GM21723 (cell line): ENCODE results near the gene VEGFC.

Experiments used
- ATAC-seq: cut with Tn5 transposase; IDR thresholded peaks from one replicate; pipeline ENCODE4 v1.9.1; 2021; ENCODE audit warnings: mild to moderate bottlenecking, moderate library complexity; ENCODE audit not compliant: unreplicated experiment

Gene VEGFC

GRCh38 chr4:176708771-176709311, 83.9 kb downstream of the VEGFC start:
- ATAC-seq = no peak

DNA sequence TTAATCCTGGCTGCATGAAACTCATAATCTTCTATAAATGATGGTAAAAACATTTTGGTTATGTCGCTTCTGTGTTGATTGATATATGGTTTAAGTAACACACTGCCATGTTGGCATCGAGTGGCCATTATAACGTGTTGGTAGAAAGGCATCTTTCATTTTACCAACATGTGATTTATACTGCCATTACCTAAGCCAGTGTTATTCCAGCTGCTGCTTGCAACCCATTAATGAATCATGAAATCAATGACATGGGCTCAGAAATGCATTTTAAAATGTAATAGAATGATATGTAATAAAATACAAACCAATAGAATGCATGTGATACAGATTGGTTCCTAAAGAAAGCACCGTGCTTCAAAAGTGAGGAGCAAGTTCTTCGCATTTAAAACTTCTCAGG, 102.0 kb downstream of the VEGFC start:
- ATAC-seq = no peak

- no peak for ATAC-seq
Observed at GRCh38 chr4:176680668-176681180, 112.0 kb downstream of the VEGFC start.

DNA sequence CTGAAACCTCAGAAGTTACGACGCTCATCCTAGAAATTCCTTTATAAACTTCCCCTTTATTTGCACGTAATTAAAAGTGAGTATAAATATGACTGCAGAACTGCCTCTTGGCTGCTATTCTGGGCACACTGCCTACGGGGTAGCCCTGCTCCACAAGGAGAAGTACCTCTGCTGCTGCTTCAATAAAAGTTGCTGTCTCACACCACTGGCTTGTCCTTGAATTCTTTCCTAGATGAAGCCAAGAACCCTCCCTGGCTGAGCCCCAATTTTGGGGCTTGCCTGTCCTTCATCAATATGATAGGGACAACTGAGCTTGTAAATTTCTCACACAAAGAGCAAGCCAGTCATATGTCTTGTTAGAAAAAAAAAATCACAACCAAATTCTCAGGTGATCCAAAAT, 115.8 kb downstream of the VEGFC start:
- no peak for ATAC-seq

DNA sequence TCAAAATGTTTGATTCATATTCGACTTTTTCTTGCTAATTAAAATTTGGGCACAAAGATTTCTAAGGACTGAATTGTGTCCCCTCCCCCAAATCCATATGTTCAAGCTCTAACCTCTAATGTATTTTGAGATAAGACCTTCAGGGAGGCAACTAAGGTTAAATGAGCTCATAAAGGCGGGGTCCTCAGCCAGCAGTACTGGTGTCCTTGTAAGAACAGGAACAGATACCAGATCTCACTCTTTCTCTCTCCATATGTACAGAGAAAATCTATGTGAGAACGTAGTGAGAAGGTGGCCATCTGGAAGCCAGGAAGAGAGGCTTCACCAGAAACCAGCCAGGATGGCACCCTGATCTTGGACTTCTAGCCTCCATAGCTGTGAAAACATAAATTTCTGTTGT, 116.9 kb downstream of the VEGFC start:
- no peak for ATAC-seq

GRCh38 chr4:176671532-176671931, 121.2 kb downstream of the VEGFC start:
- ATAC-seq = no peak

DNA sequence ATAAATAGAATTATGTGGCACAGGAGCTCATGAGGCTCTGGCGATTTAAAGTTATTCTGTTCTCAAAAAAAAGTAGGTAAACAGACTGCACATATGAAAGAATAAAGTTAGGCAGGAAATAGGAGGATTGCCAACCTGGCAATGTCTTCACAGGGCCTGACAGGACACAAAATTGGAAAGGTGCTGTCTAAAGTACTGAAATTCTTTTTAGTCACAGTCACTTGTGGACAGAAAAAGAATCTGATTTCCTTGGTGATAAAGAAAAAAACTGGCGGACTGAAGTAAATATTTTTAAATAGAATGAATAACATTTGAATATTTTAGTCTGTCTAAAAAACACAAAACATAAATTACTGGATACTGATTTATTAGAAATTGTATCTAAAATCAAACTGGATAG, 124.4 kb downstream of the VEGFC start:
- no peak for ATAC-seq

- no peak for ATAC-seq
Observed at GRCh38 chr4:176664964-176665363, 127.8 kb downstream of the VEGFC start.

DNA sequence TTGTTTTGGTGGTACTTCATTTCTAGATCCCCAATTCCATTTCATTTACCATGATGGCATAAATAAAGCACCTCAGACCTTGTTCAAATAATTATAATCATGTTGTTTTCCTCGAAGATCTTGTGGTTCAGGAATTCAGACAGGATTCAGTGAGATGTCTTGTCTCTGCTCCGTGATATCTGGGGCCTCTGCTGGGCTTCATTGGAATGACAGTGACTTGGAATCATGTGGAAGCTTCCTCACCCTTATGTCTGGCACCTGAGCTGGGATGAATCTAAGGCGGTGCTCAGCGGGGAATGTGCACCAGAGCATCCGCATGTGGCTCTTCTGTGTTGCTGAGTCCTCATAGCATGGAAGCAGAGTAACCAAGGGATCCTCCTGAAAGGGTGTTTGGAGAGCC, 132.2 kb downstream of the VEGFC start:
- no peak for ATAC-seq

- ATAC-seq = no peak
Observed at GRCh38 chr4:176656108-176656507, 136.6 kb downstream of the VEGFC start.

DNA sequence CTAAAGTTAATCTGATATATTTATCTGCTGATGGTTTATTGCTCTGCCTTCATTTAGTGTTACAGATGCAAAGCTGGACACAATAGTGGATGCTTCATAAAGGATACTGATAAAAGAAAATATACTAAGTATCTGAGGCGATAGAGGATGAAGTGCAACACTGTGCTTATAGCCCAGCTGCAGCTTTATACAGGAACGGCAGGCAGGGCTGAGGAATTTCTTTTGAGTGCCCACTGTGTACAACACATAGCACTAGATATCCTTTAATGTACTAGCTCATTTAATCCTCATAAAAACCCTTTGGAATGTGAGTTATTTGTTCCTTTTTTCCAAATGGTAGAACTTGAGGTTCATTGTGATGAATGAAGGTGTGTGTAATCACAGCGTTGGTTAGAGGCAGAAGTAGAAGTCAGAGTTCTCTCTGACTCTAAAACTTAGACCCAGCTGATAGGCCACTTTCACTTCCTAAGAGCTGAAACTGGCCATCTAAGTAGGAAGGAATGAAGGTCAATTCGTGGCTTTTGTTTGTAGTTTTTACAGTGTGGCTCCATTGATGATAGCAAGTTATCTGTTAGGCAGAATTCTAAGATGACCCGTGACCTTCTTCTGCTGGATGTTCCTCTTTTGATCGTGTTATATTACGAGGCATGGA, 138.0 kb downstream of the VEGFC start:
- no peak for ATAC-seq

- no peak for ATAC-seq
Observed at GRCh38 chr4:176653401-176654220, 139.1 kb downstream of the VEGFC start.

GRCh38 chr4:176646311-176646710, 146.4 kb downstream of the VEGFC start:
- ATAC-seq = no peak

- no peak for ATAC-seq
Observed at GRCh38 chr4:176645246-176645960, 147.3 kb downstream of the VEGFC start.

DNA sequence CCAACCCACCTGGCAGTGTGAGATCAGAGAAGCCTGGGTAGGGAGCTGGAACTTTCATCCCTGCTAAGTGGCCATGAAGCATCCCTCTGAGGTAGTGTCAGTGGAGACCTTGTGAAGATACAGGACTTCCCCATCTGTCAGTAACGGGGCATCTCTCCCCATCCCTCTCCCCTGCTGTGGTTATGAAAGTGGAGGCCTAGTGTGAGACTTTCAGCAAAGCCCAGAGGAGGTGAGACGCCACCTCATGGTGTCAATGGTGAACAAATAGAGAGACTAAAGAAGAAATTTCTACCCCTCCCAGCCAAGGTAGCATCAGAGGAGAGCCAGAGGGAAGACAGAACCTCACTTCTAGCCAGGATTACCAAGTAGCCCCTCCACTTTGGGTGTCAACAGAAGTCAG, 150.2 kb downstream of the VEGFC start:
- ATAC-seq = no peak

- ATAC-seq = no peak
Observed at GRCh38 chr4:176641237-176641636, 151.5 kb downstream of the VEGFC start.

DNA sequence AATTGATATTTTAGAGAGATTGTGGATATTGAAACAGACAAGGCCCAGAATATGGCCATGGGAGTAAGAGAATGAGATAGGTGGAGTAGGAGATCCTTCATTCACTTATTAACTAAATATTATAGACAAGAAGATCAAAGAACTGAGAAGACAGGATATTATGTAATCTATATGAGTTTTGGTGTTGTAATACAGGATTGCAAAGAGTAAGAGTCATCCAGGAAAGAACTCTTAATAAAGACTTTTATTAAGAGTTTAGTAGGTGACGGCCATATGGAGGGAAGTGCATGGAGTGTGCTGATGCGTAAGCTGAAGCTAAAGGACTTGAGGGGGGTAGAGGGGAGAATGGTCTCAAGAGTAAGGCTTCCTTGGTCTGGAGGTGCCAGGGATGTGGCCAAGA, 153.7 kb downstream of the VEGFC start:
- ATAC-seq = no peak

DNA sequence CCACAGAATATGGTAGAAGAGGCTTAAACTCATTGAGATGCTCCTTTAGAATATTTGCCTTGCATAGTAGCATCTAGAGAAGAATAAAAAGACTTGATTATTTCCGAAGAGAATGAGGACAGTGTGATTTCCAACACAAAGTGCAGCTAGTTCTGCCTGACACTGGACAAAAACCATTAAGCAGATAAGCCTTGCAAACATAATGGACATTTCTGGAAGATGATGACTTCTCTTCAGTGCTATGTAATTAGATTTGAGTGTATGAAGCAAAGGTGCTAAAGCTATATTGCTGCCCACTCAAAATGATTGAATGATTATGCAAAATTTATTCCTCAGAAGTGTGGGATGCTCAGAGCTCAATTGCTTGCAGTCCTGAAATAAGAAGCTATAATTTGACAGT, 156.4 kb downstream of the VEGFC start:
- no peak for ATAC-seq

GRCh38 chr4:176635372-176636261, 157.1 kb downstream of the VEGFC start:
- no peak for ATAC-seq
